Kidney (tissue), 14 donors: ENCODE results near the gene IGF1R. TPM values are rescaled to one million over a fixed set of nuclear protein-coding genes. Genes with fewer than 3 reads are reported as not detected.

Source experiments
- DNase-seq, 5 donors: peaks; one replicate each; pipeline ENCODE4 v3.0.0-alpha.2; 2013 to 2020
- FAIRE-seq: peaks from 2 replicates; lab custom pipeline; 2012; peaks lifted over from hg19 to GRCh38; lab: Jason Lieb, UNC
- H3K27ac ChIP-seq, 2 donors: one replicate each; pipeline ENCODE4 v1.7.0; 2013; ENCODE audit warnings: low read depth in 2 of 2, low read length in 2 of 2, inconsistent platforms in 1 of 2
- H3K27me3 ChIP-seq: one replicate; pipeline ENCODE4 v1.7.1; 2013; ENCODE audit warnings: low read length, inconsistent platforms; ENCODE audit not compliant: control insufficient read depth, insufficient read depth
- H3K36me3 ChIP-seq, 3 donors: one replicate each; pipeline versions ENCODE4 v1.7.0 to v1.7.1; 2013; ENCODE audit warnings: low read length in 3 of 3, control low read depth in 1 of 3, inconsistent platforms in 1 of 3; ENCODE audit not compliant: insufficient read depth in 3 of 3, control insufficient read depth in 2 of 3
- H3K4me1 ChIP-seq, 3 donors: one replicate each; pipeline versions ENCODE4 v1.7.0 to v1.7.1; 2013; ENCODE audit warnings: low read length in 3 of 3, inconsistent platforms in 1 of 3, low read depth in 1 of 3; ENCODE audit not compliant: control insufficient read depth in 2 of 3, insufficient read depth in 2 of 3
- H3K4me3 ChIP-seq, 3 donors: one replicate each; pipeline versions ENCODE4 v1.7.0 to v1.8.1; 2013; ENCODE audit warnings: low read length in 3 of 3, control low read depth in 1 of 3, inconsistent platforms in 1 of 3
- H3K9ac ChIP-seq, 3 donors: one replicate each; pipeline versions ENCODE4 v1.7.0 to v1.7.1; 2013; ENCODE audit warnings: low read length in 3 of 3, control low read depth in 1 of 3, inconsistent platforms in 1 of 3
- H3K9me3 ChIP-seq, 3 donors: one replicate each; pipeline versions ENCODE4 v1.7.0 to v1.7.1; 2013; ENCODE audit warnings: low read length in 3 of 3, control low read depth in 1 of 3, inconsistent platforms in 1 of 3; ENCODE audit not compliant: control insufficient read depth in 2 of 3, insufficient read depth in 1 of 3
- CTCF ChIP-seq: IDR thresholded peaks from 3 replicates; pipeline ENCODE4 v1.5.1; 2012; ENCODE audit warnings: mild to moderate bottlenecking, moderate library complexity, borderline replicate concordance; ENCODE audit not compliant: insufficient read depth; ENCODE audit errors: extremely low read depth
- intact Hi-C: fragments of 100-400 bp; cut with DNase I; formaldehyde crosslinking; loops from one replicate; pipeline ENCODE4 v1.11.1; 2022
- polyA plus RNA-seq: library from polyadenylated mRNA; stranded (reverse); fragments of 350-450 nt; fragmentation: Illumina TruSeq; extraction: RNeasy Lipid Tissue Mini Kit (QIAGEN cat#74804); gene quantifications from one replicate; pipeline ENCODE4 v1.2.3, GENCODE V29; 2014; ENCODE audit warnings: low read depth, low replicate concordance; ENCODE audit not compliant: insufficient read depth
- total RNA-seq: library from RNA; stranded (reverse); fragmentation: NEBNext Ultra II Directional; extraction: Animal tissue kit (Norgen Biotek cat#: 25700); gene quantifications from one replicate; pipeline ENCODE4 v1.2.1, GENCODE V29; 2021
- donor health status: control.
- donor health status: control.
- donor health status: control.
- donor health status: control.
- donor health status: control.
- donor health status: DM: yes; HTN: yes; CAD: no.
- donor health status: Normal renal cell carcinoma (clear cell type).

Gene IGF1R
- total and polyA plus RNA-seq, 2 donors from 2014 or later, result 6.5 to 73.2 TPM

DNA sequence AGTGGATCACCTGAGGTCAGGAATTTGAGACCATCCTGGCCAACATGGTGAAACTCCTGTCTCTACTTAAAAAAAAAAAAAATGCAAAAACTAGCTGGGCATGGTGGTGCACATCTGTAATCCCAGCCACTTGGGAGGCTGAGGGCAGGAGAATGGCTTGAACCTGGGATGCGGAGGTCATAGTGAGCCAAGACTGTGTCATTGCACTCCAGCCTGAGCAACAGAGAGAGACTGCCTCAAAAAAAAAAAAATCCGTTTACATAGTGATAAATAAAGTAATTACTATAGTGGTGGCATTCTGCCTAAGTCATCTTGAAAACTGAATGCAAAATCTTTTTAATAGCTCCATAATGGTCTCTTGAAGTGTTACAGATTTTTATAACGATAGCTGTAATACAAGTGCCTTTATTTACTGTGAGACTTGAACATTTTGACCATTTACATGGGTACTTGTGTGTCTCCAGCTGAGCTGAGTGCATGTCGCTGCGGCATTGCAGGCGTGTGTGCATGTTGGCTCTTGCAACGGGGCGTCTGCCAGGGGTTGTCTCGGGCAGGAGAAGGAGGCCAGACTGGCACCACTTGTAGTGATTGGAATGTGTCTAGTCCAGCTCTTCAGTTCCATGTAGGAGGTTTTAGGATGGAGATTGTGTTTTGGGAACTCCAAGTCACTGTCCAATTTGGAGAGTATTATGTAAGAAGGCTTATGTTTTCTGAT lies 111.9 kb downstream of the IGF1R start:
- H3K36me3 ChIP-seq, result no peaks in the 10 kb centered on the region
- no peaks in the 10 kb centered on the region for H3K27me3 ChIP-seq
- no peak overlapping the region for H3K4me3 ChIP-seq
- DNase-seq, result no peak
- H3K9ac ChIP-seq, result no peak overlapping the region
- no peak for FAIRE-seq
- no peaks in the 10 kb centered on the region for H3K9me3 ChIP-seq
- no peak for TF ChIP-seq CTCF
- peaks cover 0 to 12% (median 7%) of the 10 kb centered on the region in 3 donors for H3K4me1 ChIP-seq
- intact Hi-C loops, result no loop called here
- no peak overlapping the region for H3K27ac ChIP-seq

- H3K36me3 ChIP-seq, result no peaks in the 10 kb centered on the region
- no peak for FAIRE-seq
- H3K4me1 ChIP-seq, result peaks cover 0 to 15% (median 9%) of the 10 kb centered on the region in 3 donors
- no peaks in the 10 kb centered on the region for H3K27me3 ChIP-seq
- no peak overlapping the region for H3K4me3 ChIP-seq
- TF ChIP-seq CTCF, result no peak
- H3K27ac ChIP-seq, result no peak overlapping the region
- peak in 1 of 5 donors; percentile 3 for DNase-seq
- no peak overlapping the region for H3K9ac ChIP-seq
- no peaks in the 10 kb centered on the region for H3K9me3 ChIP-seq
- intact Hi-C loops, result no loop called here
These were observed 112.6 kb downstream of the IGF1R start for GRCh38 chr15:98760975-98761374.

DNA sequence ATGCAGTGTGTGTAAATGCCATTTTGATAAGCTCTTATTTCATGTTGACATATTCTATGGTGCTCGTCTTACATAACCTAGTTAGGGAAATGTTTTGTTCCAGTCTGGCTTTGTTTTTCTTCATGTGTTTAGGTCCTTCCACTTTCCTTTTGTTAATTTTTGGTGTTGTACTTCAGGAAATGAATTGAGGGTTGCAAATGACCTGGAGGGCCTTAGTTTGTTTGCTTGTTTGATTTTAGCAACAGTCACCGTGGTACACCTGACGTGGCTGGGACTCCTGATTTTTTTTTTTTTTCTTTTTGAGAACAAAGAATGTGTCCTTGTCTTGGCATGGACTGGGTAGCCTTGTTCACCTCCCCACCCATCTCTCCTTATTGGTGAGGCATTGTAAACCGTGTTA lies 114.8 kb downstream of the IGF1R start:
- Histone ChIP-seq H3K27me3 (no peaks in the 10 kb centered on the region), H3K27ac (peak overlapping the region; percentile 8 to 45), H3K9me3 (no peaks in the 10 kb centered on the region), H3K4me1 (peaks cover 0 to 15% (median 9%) of the 10 kb centered on the region in 3 donors), H3K36me3 (no peaks in the 10 kb centered on the region), H3K4me3 (no peak overlapping the region), H3K9ac (peak overlapping the region in 1 of 3 donors; percentile 16)
- TF ChIP-seq CTCF, result no peak
- no peak for FAIRE-seq
- peak in 1 of 5 donors; percentile 6 for DNase-seq
- intact Hi-C loops, result no loop called here
